ENCODE measurements around the gene MCM3.

DNA sequence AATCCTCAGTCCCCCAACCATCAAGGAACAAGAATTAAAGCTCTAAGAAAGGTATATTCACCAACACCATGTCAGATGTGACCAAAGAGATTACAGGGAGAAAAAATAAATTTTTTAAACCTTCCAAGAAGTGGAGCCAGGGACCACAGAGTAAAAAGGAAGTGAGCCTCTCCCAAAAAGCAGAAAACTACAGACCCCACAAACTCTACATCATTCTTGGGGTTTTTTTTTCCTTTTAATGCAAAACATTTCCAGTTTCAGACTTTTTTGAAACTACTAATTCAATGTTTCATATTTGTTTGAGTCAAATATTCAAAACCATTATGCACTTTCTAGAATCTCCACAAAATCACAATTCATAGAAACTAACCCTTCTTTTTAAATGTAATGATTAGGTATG is 33.4 kb downstream of the MCM3 start:
- TF ChIP-seq, protein P1, sequence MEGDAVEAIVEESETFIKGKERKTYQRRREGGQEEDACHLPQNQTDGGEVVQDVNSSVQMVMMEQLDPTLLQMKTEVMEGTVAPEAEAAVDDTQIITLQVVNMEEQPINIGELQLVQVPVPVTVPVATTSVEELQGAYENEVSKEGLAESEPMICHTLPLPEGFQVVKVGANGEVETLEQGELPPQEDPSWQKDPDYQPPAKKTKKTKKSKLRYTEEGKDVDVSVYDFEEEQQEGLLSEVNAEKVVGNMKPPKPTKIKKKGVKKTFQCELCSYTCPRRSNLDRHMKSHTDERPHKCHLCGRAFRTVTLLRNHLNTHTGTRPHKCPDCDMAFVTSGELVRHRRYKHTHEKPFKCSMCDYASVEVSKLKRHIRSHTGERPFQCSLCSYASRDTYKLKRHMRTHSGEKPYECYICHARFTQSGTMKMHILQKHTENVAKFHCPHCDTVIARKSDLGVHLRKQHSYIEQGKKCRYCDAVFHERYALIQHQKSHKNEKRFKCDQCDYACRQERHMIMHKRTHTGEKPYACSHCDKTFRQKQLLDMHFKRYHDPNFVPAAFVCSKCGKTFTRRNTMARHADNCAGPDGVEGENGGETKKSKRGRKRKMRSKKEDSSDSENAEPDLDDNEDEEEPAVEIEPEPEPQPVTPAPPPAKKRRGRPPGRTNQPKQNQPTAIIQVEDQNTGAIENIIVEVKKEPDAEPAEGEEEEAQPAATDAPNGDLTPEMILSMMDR (IDR thresholded peaks at IDR 0.05) = no peak
- TF ChIP-seq EP300 (IDR thresholded peaks at IDR 0.05) = no peak

Measured in tibial nerve (tissue), 4 donors.